Stimulated activated memory B cell treated with anti-CD40 and anti-IgM and Interleukin-4, amounts not matched to agents 10 μg/mL and 1 μg/mL and 100 μg/mL, for 72 hours (primary cell): Measurements from ENCODE around the gene NEDD9.
A peak's percentile ranks its signal among the peaks of the same experiment; 100 is the strongest.

Experiments
- ATAC-seq: fragments of 150-1000 bp; cut with Tn5 transposase; 2 replicates; pipeline ENCODE4 v1.10.0; 2021
- H3K27ac Mint-ChIP-seq: one replicate; pipeline ENCODE4 v1.8.0; 2022; ENCODE audit warnings: mild to moderate bottlenecking, mixed read lengths
- H3K27me3 Mint-ChIP-seq: one replicate; pipeline ENCODE4 v1.8.0; 2022; ENCODE audit warnings: mixed read lengths
- H3K36me3 Mint-ChIP-seq: one replicate; pipeline ENCODE4 v1.8.0; 2022; ENCODE audit warnings: mixed read lengths
- H3K4me1 Mint-ChIP-seq: one replicate; pipeline ENCODE4 v1.8.0; 2022; ENCODE audit warnings: mixed read lengths
- H3K4me3 Mint-ChIP-seq: one replicate; pipeline ENCODE4 v1.8.0; 2022; ENCODE audit warnings: mild to moderate bottlenecking, moderate library complexity, mixed read lengths
- H3K9me3 Mint-ChIP-seq: one replicate; pipeline ENCODE4 v1.8.0; 2022; ENCODE audit warnings: mixed read lengths

The NEDD9 gene

DNA sequence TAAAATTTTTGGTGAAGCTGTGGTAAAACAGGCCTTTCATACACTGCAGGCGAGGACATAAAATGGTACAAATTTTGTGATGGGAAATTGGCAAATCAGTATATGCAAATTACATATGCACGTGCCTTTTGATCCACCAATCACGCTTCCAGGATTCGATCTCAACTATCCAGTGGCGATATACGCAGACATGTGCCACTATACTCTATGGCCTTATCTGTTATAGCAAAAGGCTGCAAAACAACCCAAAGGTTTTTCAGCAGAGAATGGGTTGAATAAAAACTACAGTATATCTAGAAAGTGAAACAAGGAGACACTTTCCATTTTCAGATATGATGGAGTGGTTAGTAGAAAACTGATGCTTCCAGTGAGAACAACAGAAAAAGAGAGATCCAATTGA lies 79.0 kb downstream of the NEDD9 start:
- Mint-ChIP-seq H3K27ac (peak overlapping the region; percentile 36), H3K27me3 (no peaks in the 10 kb centered on the region), H3K4me3 (peak overlapping the region; percentile 79), H3K9me3 (no peaks in the 10 kb centered on the region), H3K36me3 (no peaks in the 10 kb centered on the region), H3K4me1 (peaks cover 8% of the 10 kb centered on the region)
- no peak for ATAC-seq

DNA sequence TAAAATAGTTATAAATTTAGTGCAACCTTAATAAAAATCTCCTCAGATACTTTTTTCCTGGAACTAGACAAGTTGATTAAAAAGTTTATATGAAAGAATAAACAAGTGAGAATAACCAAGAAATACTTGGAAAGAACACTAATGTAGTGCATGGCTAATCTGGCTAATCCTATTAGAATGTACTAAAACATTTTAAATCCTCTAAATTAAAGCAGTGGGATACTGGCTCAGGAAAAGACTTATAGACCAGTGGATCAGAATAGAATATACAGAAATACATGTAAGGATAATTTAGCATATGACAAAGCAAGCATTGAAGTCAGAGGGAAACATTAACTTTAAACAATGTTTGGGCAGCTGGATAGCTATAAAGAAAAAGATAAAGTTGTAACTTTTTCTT lies 79.9 kb downstream of the NEDD9 start:
- no peak for ATAC-seq
- peaks cover 8% of the 10 kb centered on the region for H3K4me1 Mint-ChIP-seq
- H3K36me3 Mint-ChIP-seq: no peaks in the 10 kb centered on the region
- H3K9me3 Mint-ChIP-seq: no peaks in the 10 kb centered on the region
- no peak overlapping the region for H3K4me3 Mint-ChIP-seq
- no peak overlapping the region for H3K27ac Mint-ChIP-seq
- H3K27me3 Mint-ChIP-seq: no peaks in the 10 kb centered on the region

DNA sequence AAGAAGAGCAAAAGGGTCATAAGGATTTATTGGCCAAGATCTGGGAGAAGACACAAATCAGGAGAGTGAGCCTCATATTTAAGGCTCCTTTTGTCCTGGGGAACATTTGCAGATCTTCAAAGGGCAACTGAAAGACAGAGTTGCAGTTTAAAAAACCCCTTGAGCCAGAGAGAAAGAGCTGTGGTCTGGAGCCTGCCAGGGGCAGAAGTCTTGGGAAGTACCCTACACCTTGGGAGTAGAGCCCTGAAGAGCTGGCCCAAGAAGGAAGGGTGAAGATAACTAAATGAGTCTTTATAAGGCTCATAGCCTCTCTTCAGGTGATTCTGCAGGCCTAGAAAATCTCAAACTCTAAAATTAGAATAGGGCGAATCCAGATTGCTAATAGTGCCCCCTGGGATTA lies 81.0 kb downstream of the NEDD9 start:
- Mint-ChIP-seq H3K4me1 (peaks cover 8% of the 10 kb centered on the region), H3K36me3 (no peaks in the 10 kb centered on the region), H3K4me3 (no peak overlapping the region), H3K9me3 (no peaks in the 10 kb centered on the region), H3K27me3 (no peaks in the 10 kb centered on the region), H3K27ac (no peak overlapping the region)
- no peak for ATAC-seq

DNA sequence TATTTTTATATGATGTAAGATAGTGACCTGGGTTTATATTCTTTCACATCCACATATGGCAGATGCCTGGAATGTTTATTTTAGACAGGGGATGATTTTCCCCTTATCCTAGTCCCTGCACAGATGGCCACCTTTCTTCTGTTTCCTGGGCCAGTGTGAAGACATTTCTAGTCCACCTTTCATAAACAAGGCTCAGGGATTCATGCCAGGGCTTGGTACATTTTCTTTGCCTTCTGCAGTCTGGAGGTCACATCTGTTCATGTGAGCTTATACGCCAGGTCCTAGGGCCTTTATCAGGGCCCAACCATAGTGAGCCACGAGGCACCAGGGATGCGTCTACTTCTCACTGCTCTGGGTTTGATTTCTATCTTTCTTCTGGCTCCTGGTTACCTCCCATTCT lies 82.9 kb downstream of the NEDD9 start:
- H3K4me1 Mint-ChIP-seq: peaks cover 10% of the 10 kb centered on the region
- ATAC-seq: no peak
- H3K27me3 Mint-ChIP-seq: no peaks in the 10 kb centered on the region
- H3K4me3 Mint-ChIP-seq: no peak overlapping the region
- no peaks in the 10 kb centered on the region for H3K36me3 Mint-ChIP-seq
- H3K9me3 Mint-ChIP-seq: no peaks in the 10 kb centered on the region
- no peak overlapping the region for H3K27ac Mint-ChIP-seq

DNA sequence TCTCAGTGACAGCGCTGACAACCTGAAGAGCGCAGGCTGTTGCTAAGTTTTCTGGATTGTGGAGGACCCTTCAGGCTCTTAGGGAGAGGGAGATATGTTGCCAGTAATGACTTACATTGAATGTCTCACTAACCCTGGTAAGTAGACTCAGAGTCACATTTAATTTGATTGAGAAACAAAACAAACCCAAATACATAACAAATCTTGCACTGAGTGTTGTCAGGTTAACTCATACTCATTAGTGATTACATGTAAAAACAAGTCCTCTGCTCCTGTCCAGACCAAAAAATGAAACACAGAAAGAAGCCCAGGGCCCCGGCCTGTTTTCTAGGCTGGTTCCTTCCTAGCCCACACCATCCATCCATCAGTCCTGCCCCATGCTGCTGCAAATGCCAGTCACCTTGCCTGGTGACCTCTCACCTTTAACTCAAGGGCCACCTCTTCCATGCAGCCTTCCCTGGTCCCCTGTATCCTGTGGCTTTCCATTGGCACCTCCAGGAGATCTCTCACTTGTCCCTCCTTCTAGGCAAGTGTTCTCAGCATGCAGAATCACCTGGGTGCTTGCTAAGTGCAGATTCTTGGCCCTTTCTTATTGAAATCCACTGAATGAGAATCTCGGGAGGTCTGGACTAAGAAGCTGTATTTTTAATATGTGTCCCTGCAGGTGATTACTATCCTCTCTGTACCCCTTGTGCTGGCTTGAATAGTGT lies 86.2 kb downstream of the NEDD9 start:
- no peaks in the 10 kb centered on the region for H3K36me3 Mint-ChIP-seq
- ATAC-seq: no peak
- H3K9me3 Mint-ChIP-seq: no peaks in the 10 kb centered on the region
- H3K27me3 Mint-ChIP-seq: no peaks in the 10 kb centered on the region
- H3K27ac Mint-ChIP-seq: no peak overlapping the region
- peaks cover 6% of the 10 kb centered on the region for H3K4me1 Mint-ChIP-seq
- H3K4me3 Mint-ChIP-seq: no peak overlapping the region

DNA sequence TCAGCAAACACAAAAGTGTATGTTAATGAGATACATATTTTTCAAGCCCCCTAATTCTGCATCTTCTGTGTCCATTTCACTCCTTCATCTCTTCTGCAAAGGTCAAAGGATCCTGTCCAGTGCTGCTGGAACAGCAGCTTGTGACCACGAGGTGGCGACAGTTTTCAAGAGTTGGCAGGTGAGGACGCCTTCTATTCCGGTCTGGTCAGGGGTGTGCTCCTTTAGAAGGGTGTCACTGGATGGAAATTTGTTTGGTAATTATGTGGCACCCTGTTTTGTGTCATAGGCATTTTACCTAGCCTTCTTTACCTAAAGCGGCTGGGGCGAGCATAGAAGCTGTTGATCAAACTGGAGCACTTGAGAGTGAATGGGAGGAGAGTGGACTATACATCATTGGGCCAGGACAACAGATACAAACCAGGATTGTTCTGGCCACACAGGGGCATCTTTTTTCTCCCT lies 88.0 kb downstream of the NEDD9 start:
- ATAC-seq: peak; percentile 85
- Mint-ChIP-seq H3K9me3 (no peaks in the 10 kb centered on the region), H3K4me3 (no peak overlapping the region), H3K27ac (no peak overlapping the region), H3K27me3 (no peaks in the 10 kb centered on the region), H3K36me3 (no peaks in the 10 kb centered on the region), H3K4me1 (peaks cover 18% of the 10 kb centered on the region)

DNA sequence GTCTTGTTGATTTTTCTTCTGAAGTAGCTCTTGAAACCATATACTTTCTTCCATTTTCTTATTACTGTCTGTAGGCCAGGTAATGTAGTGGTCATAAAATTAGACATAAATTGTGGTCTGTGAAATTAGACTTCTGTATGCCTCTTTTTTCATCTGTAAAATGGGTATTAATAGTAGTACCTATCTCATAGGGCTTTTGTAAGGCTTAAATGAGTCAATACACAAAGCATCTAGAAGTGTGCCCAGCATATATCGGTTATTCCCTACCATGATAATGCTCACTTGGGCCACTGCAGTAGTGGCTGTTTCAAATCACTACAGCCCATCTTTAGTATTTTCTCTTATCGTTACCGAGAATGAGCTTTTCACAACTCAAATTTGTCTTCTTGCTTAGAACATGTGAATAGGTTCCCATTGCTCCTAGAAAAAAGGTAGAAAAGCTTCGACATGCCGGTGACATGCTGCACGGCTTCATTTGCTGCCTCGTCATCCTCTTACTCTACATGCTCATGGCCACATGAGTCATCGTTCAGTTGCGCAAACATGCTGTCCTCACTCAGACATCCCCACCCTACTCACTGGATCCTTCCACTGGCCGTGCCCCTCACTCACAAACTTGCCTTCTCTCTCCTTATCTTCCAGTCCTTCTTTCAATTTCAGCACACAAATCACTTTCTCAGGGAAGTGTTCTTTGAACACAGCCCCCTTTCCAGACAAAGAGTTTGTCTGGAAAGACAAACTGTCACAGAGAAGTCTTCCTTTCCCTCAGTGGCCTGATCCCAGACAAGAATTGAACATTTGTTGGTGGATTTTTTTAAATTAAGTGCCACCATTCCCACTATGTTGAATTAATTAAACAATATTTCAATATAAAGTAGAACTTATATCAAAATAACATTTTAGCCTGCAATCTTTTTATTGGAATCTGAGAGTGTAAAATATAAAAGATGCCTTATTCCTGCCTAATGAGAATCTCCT lies 88.8 kb downstream of the NEDD9 start:
- no peak overlapping the region for H3K27ac Mint-ChIP-seq
- H3K4me1 Mint-ChIP-seq: peaks cover 24% of the 10 kb centered on the region
- no peak for ATAC-seq
- no peaks in the 10 kb centered on the region for H3K9me3 Mint-ChIP-seq
- no peak overlapping the region for H3K4me3 Mint-ChIP-seq
- H3K36me3 Mint-ChIP-seq: no peaks in the 10 kb centered on the region
- no peaks in the 10 kb centered on the region for H3K27me3 Mint-ChIP-seq

DNA sequence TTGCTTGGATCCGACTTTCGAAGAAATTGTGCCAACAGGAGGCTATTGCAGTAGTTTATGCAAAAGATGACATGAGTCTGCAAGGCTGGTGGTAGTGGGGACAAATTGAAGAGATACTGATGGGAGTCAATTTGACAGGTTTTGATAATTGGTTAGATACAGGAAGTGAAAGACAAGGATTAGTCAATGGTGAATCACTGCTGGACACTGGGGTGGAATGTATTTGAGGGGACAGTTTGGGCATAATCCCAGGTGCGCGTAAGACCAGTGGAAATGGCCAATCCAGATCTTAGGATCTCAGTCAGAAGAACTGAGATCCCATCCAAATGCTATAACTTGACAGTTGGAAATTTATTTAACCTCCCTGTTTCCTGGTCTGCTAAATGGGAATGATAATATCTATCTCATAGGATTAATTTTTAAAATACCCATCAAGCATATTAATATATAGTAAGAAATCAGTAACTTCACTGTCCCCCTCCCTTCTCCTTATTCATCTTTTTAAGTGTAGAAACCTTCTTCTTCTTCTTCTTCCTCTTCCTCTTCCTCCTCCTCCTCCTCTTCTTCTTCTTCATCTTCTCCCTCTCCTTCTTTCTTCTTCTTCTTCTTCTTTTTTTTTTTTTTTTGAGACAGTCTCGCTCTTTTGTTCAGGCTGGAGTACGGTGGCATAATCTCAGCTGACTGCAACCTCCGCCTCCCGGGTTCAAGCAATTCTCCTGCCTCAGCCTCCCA lies 90.0 kb downstream of the NEDD9 start:
- Mint-ChIP-seq H3K27ac (no peak overlapping the region), H3K9me3 (no peaks in the 10 kb centered on the region), H3K4me3 (no peak overlapping the region), H3K4me1 (peaks cover 24% of the 10 kb centered on the region), H3K36me3 (no peaks in the 10 kb centered on the region), H3K27me3 (no peaks in the 10 kb centered on the region)
- no peak for ATAC-seq

DNA sequence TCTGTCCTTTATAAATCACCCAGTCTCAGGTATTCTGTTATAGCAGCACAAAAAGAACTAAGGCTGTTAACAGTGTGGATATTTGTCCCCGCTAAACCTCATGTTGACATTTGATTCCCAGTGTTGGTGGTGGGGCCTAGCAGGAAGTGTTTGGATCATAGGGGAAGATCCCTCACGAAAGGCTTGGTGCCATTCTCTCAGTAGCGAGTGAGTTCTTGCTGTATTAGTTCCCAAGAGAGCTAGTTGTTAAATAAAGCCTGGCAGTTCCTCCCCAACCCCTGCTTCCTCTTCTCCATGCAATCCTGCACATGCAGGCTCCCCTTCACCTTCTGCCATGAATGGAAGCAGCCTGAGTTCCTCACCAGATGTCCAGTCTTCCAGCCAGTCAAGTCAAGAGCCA lies 91.2 kb downstream of the NEDD9 start:
- Mint-ChIP-seq H3K4me1 (peaks cover 24% of the 10 kb centered on the region), H3K9me3 (no peaks in the 10 kb centered on the region), H3K27me3 (no peaks in the 10 kb centered on the region), H3K36me3 (no peaks in the 10 kb centered on the region), H3K4me3 (no peak overlapping the region), H3K27ac (no peak overlapping the region)
- no peak for ATAC-seq

DNA sequence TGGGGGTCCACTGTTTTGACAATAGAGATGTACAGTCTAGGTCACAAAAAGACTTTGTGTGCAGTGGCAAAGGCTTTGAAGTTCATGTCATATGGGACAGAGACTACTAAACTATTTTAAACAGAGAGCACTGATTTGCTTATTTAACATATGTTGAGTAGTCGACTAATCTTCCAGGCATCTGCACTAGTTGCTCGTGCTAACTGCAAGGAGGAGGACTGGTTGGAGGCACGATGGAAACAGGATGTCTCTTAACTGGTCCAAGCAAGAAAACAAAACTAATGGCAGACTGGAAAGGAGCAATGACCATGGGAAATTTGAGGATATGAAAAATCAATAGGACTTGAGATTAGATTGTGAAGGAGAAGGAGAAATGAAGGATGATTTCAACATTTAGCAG lies 92.4 kb downstream of the NEDD9 start:
- Mint-ChIP-seq H3K9me3 (no peaks in the 10 kb centered on the region), H3K4me1 (peaks cover 24% of the 10 kb centered on the region), H3K27me3 (no peaks in the 10 kb centered on the region), H3K4me3 (no peak overlapping the region), H3K27ac (peak overlapping the region; percentile 60), H3K36me3 (peaks cover 7% of the 10 kb centered on the region)
- no peak for ATAC-seq

DNA sequence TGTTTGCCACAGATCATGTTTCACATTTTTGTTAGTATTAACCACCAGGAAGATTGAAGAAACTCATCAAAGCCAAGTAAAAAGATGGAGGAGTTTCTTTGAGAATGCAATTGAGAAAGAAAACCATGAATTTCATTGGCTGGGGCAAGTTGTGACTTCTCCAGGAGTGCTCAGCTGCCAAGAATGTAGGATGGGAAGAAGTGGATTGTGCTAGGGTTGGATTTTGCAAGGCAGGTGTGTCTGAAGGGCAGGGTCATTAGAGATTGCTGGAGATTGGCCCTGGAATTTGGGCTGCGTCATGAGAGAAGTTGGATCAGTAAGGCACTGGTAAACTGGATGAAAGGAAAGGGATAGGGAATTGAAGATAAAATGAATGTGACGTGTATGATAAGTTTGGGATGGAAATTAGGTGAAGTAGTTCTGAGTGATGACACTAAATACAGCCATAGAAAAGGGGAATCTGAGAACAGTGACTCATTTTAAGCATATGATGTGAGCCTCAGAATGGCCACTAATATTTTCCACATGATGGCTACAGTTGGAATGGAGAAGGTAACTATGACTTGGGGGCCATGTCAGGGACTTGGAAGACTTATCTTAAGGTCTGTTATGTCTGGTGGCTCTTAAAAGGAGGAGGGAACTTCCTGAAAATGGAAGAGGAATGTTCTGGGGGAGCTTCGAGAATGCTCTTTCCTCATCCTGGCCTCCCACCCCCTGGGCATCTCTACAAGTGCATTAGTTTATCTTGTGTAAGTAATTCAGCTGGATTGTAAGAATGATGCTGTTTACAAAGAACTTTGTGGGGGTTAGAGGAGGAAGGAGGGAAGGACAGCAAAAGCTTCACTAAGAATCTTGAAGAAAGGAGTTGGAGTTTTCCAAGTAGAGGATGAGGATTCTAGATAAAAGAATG lies 93.2 kb downstream of the NEDD9 start:
- ATAC-seq: peak; percentile 89
- Mint-ChIP-seq H3K4me3 (no peak overlapping the region), H3K27me3 (no peaks in the 10 kb centered on the region), H3K9me3 (no peaks in the 10 kb centered on the region), H3K27ac (peak overlapping the region; percentile 60), H3K4me1 (peaks cover 22% of the 10 kb centered on the region), H3K36me3 (peaks cover 14% of the 10 kb centered on the region)

DNA sequence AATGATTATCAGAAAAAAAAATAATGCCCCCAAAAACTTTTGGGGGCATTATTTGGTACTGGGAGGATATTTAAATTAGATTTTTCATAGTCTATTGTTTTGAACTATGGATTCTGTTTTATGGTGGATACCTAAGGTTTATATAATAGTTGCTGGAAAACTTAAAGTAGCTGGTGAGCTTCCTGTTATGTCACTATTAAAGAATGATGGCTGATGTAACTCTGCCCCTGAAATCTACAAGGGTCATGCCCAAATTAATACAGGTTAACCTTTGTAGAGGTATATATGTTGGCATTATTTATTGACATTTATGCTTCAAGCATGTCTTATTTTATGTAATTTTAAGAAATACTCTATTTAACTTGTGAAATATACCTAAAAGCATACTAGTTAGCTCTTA lies 95.7 kb downstream of the NEDD9 start:
- Mint-ChIP-seq H3K27me3 (no peaks in the 10 kb centered on the region), H3K4me1 (peaks cover 23% of the 10 kb centered on the region), H3K4me3 (no peak overlapping the region), H3K36me3 (peaks cover 16% of the 10 kb centered on the region), H3K9me3 (no peaks in the 10 kb centered on the region), H3K27ac (no peak overlapping the region)
- no peak for ATAC-seq
